ENCODE data around the gene CHCHD6.

DNA sequence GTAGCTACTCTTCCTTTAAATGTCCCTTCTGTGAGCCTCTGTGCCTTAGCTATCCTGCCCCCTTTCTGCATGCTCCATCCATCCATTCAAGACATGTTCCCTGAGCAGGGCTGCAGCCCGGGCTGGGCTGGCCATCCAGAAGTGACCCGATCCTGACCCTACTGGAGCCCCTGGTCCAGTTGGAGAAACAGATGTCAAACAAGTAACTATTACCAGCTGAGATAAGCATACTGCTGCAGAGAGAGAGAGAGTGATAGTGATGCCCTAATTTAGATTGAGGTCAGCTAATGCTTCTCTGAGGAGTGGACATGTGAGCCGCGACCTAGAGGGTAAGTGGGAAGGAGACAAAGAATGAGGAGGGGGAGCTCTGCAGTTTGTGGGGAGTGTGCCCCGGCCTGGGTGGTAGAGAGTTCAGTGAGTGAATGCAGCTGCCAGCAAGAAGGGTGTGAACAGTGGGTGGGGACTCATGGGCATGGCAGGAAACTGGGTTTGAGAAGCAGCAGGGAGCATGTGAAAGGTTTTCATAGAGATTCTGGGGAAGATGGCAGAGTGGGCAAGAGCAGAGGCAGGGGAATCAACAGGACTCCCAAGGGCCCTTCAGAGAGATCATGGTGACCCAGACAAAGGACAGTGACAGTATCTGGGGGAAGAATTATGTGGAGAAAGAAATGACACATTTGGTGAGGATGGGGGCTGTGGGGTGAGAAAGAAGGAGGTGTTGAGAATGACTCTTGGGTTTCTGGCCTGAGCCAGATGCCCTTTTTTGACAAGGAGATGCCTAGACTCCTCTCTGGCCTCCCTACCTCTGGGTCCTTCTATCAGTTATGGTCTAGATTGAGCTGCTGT, 44.9 kb downstream of the CHCHD6 start:
- TF ChIP-seq, protein P1, sequence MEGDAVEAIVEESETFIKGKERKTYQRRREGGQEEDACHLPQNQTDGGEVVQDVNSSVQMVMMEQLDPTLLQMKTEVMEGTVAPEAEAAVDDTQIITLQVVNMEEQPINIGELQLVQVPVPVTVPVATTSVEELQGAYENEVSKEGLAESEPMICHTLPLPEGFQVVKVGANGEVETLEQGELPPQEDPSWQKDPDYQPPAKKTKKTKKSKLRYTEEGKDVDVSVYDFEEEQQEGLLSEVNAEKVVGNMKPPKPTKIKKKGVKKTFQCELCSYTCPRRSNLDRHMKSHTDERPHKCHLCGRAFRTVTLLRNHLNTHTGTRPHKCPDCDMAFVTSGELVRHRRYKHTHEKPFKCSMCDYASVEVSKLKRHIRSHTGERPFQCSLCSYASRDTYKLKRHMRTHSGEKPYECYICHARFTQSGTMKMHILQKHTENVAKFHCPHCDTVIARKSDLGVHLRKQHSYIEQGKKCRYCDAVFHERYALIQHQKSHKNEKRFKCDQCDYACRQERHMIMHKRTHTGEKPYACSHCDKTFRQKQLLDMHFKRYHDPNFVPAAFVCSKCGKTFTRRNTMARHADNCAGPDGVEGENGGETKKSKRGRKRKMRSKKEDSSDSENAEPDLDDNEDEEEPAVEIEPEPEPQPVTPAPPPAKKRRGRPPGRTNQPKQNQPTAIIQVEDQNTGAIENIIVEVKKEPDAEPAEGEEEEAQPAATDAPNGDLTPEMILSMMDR (IDR thresholded peaks at IDR 0.05; ENCODE audit: borderline replicate concordance, extremely low read depth, low read length, poor library complexity, severe bottlenecking) = no peak
- TF ChIP-seq EZH2 (IDR thresholded peaks at IDR 0.05; ENCODE audit: borderline replicate concordance, low read depth, low read length, severe bottlenecking) = no peak

Data from DND-41 (cell line).